GM12878 (cell line): Measurements from ENCODE around the gene RNASEH2B.

ENCODE experiments used
- CEBPB ChIP-seq, 2 experiments: fragments of 150-350 bp in 1 of 2; IDR thresholded peaks; 2 replicates each; pipeline ENCODE4 v1.6.1; 2012 to 2014; ENCODE audit warnings: low read depth in 2 of 2, low read length in 2 of 2, borderline replicate concordance in 1 of 2, inconsistent platforms in 1 of 2
- CTCF ChIP-seq, 3 experiments: IDR thresholded peaks in 2 of 3; conservative IDR thresholded peaks in 1 of 3; 2 replicates each; pipeline ENCODE4 v1.5.1; 2011; ENCODE audit warnings: low read depth in 3 of 3, low read length in 3 of 3, mild to moderate bottlenecking in 3 of 3, control low read depth in 2 of 3, moderate library complexity in 2 of 3, inconsistent platforms in 1 of 3, mixed read lengths in 1 of 3; ENCODE audit not compliant: control insufficient read depth in 2 of 3, insufficient read depth in 1 of 3; ENCODE audit errors: extremely low read depth in 1 of 3
- EZH2 ChIP-seq: IDR thresholded peaks from 2 replicates; pipeline ENCODE4 v1.6.1; 2012; ENCODE audit warnings: low read depth, mild to moderate bottlenecking, control low read depth, inconsistent platforms, low read length, borderline replicate concordance; ENCODE audit not compliant: control insufficient read depth
- GABPA ChIP-seq: IDR thresholded peaks from 2 replicates; pipeline ENCODE4 v1.6.1; 2014; ENCODE audit warnings: antibody characterized with exemption, low read depth, mild to moderate bottlenecking, inconsistent platforms
- KDM1A ChIP-seq: fragments of 200-600 bp; sonication (generic); IDR thresholded peaks from 2 replicates; pipeline ENCODE4 v1.6.1; 2016; ENCODE audit warnings: borderline replicate concordance
- MXI1 ChIP-seq: fragments of 150-350 bp; IDR thresholded peaks from 2 replicates; pipeline ENCODE4 v1.6.1; 2011; ENCODE audit warnings: low read depth, mild to moderate bottlenecking, inconsistent platforms, low read length, improper control_type of control experiment
- POLR2A ChIP-seq: IDR thresholded peaks from 2 replicates; pipeline ENCODE4 v1.6.1; 2011; ENCODE audit warnings: low read depth, mild to moderate bottlenecking, low read length
- POLR2AphosphoS5 ChIP-seq: IDR thresholded peaks from 2 replicates; pipeline ENCODE4 v1.6.1; 2011; ENCODE audit warnings: mild to moderate bottlenecking, low read length, inconsistent platforms
- RFX5 ChIP-seq: IDR thresholded peaks from 2 replicates; pipeline ENCODE4 v1.6.1; 2011; ENCODE audit warnings: low read depth, low read length, improper control_type of control experiment
- TCF7 ChIP-seq: IDR thresholded peaks from 2 replicates; pipeline ENCODE4 v1.6.1; 2014; ENCODE audit warnings: antibody characterized with exemption, borderline replicate concordance
- ZNF274 ChIP-seq: IDR thresholded peaks from one replicate; pipeline ENCODE4 v1.8.0; 2011; ENCODE audit not compliant: insufficient read length, insufficient read depth
- TF ChIP-seq, protein P1 (sequence below): fragments of 450-650 bp; IDR thresholded peaks from 2 replicates; pipeline ENCODE4 v1.6.1; 2017; ENCODE audit warnings: mild to moderate bottlenecking
- TF ChIP-seq, protein P2 (sequence below): fragments of 450-650 bp; IDR thresholded peaks from 2 replicates; pipeline ENCODE4 v1.6.1; 2016; ENCODE audit warnings: mild to moderate bottlenecking

- TF ChIP-seq ZNF274, result no peak
- no peak for TF ChIP-seq POLR2AphosphoS5
- TF ChIP-seq MXI1, result no peak
- TF ChIP-seq EZH2, result no peak
- no peak for TF ChIP-seq CEBPB (IDR thresholded peaks at IDR 0.05; ENCODE audit: borderline replicate concordance in 1 of 2, low read depth in 2 of 2, low read length in 2 of 2)
- TF ChIP-seq CTCF (IDR thresholded peaks at IDR 0.05 in 2 of 3, conservative IDR thresholded peaks at IDR 0.05 in 1 of 3; ENCODE audit: control insufficient read depth in 2 of 3, extremely low read depth in 1 of 3, insufficient read depth in 1 of 3, low read depth in 3 of 3, low read length in 3 of 3), result no peak
- TF ChIP-seq GABPA, result no peak
- TF ChIP-seq RFX5, result no peak
- TF ChIP-seq, protein P1, sequence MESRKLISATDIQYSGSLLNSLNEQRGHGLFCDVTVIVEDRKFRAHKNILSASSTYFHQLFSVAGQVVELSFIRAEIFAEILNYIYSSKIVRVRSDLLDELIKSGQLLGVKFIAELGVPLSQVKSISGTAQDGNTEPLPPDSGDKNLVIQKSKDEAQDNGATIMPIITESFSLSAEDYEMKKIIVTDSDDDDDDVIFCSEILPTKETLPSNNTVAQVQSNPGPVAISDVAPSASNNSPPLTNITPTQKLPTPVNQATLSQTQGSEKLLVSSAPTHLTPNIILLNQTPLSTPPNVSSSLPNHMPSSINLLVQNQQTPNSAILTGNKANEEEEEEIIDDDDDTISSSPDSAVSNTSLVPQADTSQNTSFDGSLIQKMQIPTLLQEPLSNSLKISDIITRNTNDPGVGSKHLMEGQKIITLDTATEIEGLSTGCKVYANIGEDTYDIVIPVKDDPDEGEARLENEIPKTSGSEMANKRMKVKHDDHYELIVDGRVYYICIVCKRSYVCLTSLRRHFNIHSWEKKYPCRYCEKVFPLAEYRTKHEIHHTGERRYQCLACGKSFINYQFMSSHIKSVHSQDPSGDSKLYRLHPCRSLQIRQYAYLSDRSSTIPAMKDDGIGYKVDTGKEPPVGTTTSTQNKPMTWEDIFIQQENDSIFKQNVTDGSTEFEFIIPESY, result no peak
- TF ChIP-seq POLR2A, result no peak
- no peak for TF ChIP-seq TCF7
- TF ChIP-seq KDM1A, result no peak
- TF ChIP-seq, protein P2, sequence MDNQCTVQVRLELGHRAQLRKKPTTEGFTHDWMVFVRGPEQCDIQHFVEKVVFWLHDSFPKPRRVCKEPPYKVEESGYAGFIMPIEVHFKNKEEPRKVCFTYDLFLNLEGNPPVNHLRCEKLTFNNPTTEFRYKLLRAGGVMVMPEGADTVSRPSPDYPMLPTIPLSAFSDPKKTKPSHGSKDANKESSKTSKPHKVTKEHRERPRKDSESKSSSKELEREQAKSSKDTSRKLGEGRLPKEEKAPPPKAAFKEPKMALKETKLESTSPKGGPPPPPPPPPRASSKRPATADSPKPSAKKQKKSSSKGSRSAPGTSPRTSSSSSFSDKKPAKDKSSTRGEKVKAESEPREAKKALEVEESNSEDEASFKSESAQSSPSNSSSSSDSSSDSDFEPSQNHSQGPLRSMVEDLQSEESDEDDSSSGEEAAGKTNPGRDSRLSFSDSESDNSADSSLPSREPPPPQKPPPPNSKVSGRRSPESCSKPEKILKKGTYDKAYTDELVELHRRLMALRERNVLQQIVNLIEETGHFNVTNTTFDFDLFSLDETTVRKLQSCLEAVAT, result no peak
Measured at GRCh38 chr13:50905256-50905655, 4.3 kb upstream of the RNASEH2B start.
